ENCODE measurements around the gene CIAO1.
A peak's percentile ranks its signal among the peaks of the same experiment; 100 is the strongest.
"Not testable (repeated sequence)": the region's sequence is repeated elsewhere in the genome, so short reads cannot be mapped to it uniquely, and the experiment has no call there.

Gene CIAO1

GRCh38 chr2:96265840-96266679 is at the start of gene CIAO1, which contains the start of gene TMEM127:
TSS of gene CIAO1 (plus strand) at chr2:96266225. CDS start at chr2:96266351, 126 bp downstream.
TSS of gene TMEM127 (minus strand) at chr2:96265997. CDS start at chr2:96265381, 616 bp downstream.
- DNase-seq (ENCODE audit: extremely low spot score, insufficient read length, low read depth) (peak; percentile 98), FAIRE-seq (peak; percentile 94)

GRCh38 chr2:96218508-96219131 is 47.4 kb upstream of the CIAO1 start:
- DNase-seq (ENCODE audit: extremely low spot score, insufficient read length, low read depth): no peak
- no peak for FAIRE-seq

GRCh38 chr2:96219959-96220358 is 46.1 kb upstream of the CIAO1 start:
- not testable (repeated sequence) for DNase-seq (ENCODE audit: extremely low spot score, insufficient read length, low read depth); FAIRE-seq

- not testable (repeated sequence) for DNase-seq (ENCODE audit: extremely low spot score, insufficient read length, low read depth); FAIRE-seq
Observed at GRCh38 chr2:96221106-96221505, 44.9 kb upstream of the CIAO1 start.

- FAIRE-seq: peak; percentile 79
- DNase-seq (ENCODE audit: extremely low spot score, insufficient read length, low read depth): no peak
Observed at GRCh38 chr2:96225016-96225533, 41.0 kb upstream of the CIAO1 start.

- FAIRE-seq: no peak
- no peak for DNase-seq (ENCODE audit: extremely low spot score, insufficient read length, low read depth)
Observed at GRCh38 chr2:96231316-96231715, 34.7 kb upstream of the CIAO1 start.

GRCh38 chr2:96233436-96233835 is 32.6 kb upstream of the CIAO1 start:
- DNase-seq (ENCODE audit: extremely low spot score, insufficient read length, low read depth) (no peak), FAIRE-seq (no peak)

- peak; percentile 58 for DNase-seq (ENCODE audit: extremely low spot score, insufficient read length, low read depth)
- FAIRE-seq: peak; percentile 88
Observed at GRCh38 chr2:96233880-96234316, 32.1 kb upstream of the CIAO1 start.

GRCh38 chr2:96236882-96237281 is 29.1 kb upstream of the CIAO1 start:
- DNase-seq (ENCODE audit: extremely low spot score, insufficient read length, low read depth) (no peak), FAIRE-seq (no peak)

- FAIRE-seq (no peak), DNase-seq (ENCODE audit: extremely low spot score, insufficient read length, low read depth) (no peak)
Observed at GRCh38 chr2:96238266-96238665, 27.8 kb upstream of the CIAO1 start.

GRCh38 chr2:96239091-96239490 is 26.9 kb upstream of the CIAO1 start:
- DNase-seq (ENCODE audit: extremely low spot score, insufficient read length, low read depth): no peak
- FAIRE-seq: no peak

- FAIRE-seq: no peak
- no peak for DNase-seq (ENCODE audit: extremely low spot score, insufficient read length, low read depth)
Observed at GRCh38 chr2:96239745-96240264, 26.2 kb upstream of the CIAO1 start.

- FAIRE-seq (no peak), DNase-seq (ENCODE audit: extremely low spot score, insufficient read length, low read depth) (no peak)
Observed at GRCh38 chr2:96240341-96241038, 25.5 kb upstream of the CIAO1 start.

- FAIRE-seq: no peak
- DNase-seq (ENCODE audit: extremely low spot score, insufficient read length, low read depth): no peak
Observed at GRCh38 chr2:96241227-96241626, 24.8 kb upstream of the CIAO1 start.

GRCh38 chr2:96241900-96242611 is 24.0 kb upstream of the CIAO1 start:
- DNase-seq (ENCODE audit: extremely low spot score, insufficient read length, low read depth) (no peak), FAIRE-seq (peak; percentile 94)

- FAIRE-seq (no peak), DNase-seq (ENCODE audit: extremely low spot score, insufficient read length, low read depth) (no peak)
Observed at GRCh38 chr2:96243843-96244242, 22.2 kb upstream of the CIAO1 start.

GRCh38 chr2:96245609-96246390 is 20.2 kb upstream of the CIAO1 start:
- DNase-seq (ENCODE audit: extremely low spot score, insufficient read length, low read depth) (no peak), FAIRE-seq (peak; percentile 41)

- no peak for FAIRE-seq
- DNase-seq (ENCODE audit: extremely low spot score, insufficient read length, low read depth): no peak
Observed at GRCh38 chr2:96247009-96247408, 19.0 kb upstream of the CIAO1 start.

GRCh38 chr2:96247896-96248295 is 18.1 kb upstream of the CIAO1 start:
- no peak for DNase-seq (ENCODE audit: extremely low spot score, insufficient read length, low read depth)
- FAIRE-seq: no peak
